NCI-H526 (cell line): ENCODE results near the gene SCAMP3.
"Not testable (repeated sequence)": the region's sequence is repeated elsewhere in the genome, so short reads cannot be mapped to it uniquely, and the experiment has no call there.

Source experiments
- DNase-seq, 2 experiments: peaks; one replicate each; lab custom pipeline; 2025; lab: John Stamatoyannopoulos, UW

The SCAMP3 gene

GRCh38 chr1:155254714-155255242, 7.4 kb downstream of the SCAMP3 start:
- peak in 1 of 2 experiments; percentile 77 for DNase-seq

GRCh38 chr1:155254228-155254713, 7.9 kb downstream of the SCAMP3 start:
- DNase-seq: peak in 1 of 2 experiments; percentile 64

DNA sequence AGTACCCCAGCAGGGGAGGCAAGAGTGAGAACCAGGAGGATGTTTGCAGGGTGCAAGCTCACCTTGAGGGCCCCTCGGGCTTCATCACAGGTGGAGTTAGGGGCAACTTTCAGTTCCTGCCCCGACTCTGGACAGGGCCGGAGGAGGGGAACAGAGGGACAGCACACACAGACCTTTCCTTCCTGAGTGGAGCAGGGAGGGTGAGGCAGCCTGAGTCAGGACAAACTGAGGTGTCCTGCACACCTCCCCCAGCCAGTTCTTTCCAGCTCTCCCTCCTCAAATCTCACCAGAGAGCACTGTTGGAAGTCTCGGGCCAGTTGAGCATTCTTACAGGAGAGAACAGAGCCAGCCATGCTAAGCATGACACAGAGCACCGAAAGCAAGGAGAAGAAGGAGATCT, 8.4 kb downstream of the SCAMP3 start:
- DNase-seq: no peak

DNA sequence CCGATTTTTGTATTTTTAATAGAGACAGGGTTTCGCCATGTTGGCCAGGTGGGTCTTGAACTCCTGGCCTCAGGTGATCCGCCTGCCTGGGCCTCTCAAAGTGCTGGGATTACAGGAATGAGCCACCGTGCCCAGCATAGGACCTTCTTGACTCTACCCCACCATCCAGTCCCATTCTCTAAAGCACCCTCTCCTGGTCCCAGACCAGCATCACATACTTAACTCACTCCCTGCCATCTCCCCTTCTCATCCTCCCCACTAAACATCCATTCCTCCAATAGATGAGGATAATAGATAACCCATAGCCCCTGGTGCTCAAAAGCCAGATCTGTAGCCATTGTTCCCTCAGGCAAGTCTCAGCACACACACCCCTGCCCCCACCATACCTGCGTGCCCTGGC, 9.0 kb downstream of the SCAMP3 start:
- DNase-seq: peak in 1 of 2 experiments; percentile 52

GRCh38 chr1:155251566-155251965, 10.6 kb downstream of the SCAMP3 start:
- DNase-seq: no peak

DNA sequence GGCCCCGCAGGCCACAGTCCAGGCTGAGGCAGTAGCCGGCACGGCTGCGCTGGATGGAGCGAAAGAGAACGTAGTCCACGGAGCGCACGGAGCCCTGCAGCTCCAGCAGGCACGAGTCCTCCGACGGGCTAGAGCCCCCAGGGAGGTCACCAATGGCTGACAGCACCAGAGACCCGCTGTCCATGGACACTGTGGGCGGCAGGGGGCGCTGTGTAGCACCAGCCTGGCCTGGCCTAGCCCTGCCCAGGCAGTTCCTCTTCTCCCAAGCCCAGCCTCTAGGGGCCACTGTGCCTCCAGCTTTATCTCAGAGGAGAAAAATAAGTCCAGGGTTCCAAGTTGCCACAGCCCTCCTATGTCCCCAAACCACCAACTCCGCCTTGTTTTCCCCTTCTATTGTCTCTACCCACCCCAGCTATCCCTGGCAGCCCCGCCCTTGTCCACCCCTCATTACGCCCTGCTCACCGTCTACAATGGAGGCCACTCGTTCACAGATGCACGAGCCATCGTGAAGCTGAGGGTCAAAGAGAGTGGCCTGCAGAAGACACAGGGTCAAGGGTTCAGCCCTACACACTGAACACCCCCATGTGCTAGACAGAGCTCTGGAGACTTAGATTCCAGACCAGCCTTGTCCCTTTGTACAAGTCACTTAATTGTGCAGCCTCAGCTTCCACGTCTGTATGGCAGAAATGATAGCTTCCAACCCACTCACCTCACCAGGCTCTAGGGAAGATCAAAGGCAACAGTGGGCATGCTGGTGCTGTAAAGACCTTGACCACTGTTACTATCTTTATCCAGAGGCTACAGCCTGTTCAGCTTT, 11.3 kb downstream of the SCAMP3 start:
- peak; percentile 97 to 100 for DNase-seq

- no peak for DNase-seq
Measured at GRCh38 chr1:155250246-155250632, 11.9 kb downstream of the SCAMP3 start.

- no peak for DNase-seq
Measured at GRCh38 chr1:155247667-155248553, 14.2 kb downstream of the SCAMP3 start.

DNA sequence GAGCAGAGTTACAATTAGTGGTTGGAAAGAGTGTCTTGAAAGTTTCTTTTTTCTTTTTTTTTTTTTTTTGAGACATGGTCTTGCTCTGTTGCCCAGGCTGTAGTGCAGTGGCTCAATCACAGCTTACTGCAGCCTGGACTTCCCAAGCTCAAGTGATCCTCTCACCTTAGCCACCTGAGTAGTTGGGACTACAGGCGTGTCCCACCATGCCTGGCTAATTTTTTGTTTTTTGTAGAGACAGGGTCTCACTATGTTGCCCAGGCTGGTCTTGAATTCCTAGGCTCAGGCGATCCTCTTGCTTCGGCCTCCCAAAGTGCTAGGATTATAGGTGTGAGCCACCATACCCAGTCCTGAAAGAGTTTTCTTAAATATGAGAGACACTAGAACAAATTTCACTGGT, 15.4 kb downstream of the SCAMP3 start:
- DNase-seq: not testable (repeated sequence)

DNA sequence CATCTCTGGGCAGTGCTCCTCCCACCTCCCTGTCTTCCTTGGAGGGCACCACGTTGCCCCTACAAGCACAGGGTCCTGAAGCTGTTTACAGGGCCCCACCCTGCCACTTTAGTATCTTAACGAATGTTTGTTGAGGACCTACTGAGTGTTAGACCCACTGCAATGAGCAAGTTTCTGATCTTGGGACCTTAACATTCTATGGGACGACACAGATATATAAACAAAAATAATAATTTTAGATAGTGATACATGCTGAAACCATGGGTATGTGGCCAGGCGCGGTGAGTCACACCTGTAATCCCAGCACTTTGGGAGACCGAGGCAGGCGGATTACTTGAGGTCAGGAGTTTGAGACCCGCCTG, 17.0 kb downstream of the SCAMP3 start:
- no peak for DNase-seq

DNA sequence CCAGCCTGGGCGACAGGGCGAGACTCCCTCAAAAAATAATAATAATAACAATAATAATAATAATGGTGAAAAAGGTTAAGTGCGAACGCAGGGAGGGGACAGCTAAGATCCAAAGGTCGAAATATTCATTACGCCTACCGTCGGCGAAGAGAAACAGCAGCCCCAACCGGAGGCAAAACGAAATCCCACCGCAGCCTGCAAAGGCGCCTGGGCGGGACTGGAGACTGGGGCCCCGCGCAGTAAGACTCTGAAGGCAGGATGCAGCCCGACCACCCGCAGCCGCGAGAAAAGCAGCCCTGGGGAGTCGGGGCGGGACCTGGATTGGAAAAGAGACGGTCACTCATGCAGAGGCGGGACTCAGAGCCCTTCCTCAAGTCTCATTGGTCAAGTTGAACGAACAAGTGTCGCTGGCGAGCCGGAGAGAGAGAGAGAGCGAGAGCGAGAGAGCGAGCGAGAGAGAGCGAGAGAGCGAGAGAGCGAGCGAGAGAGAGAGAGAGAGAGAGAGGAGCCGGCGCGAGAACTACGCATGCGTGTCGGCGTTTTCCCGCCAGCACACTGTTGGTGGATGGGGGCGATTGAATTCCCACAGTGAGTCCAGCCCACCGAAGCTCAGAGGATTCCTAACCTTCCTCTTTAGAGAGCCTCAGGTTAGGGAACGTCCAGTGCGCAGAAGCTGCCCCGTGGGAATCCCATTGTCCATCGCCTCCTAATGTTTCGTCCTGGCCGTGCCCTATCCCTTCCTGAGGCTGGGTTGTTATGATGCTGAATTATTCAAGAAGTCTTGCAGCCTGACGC, 17.6 kb downstream of the SCAMP3 start:
- DNase-seq: peak; percentile 100

DNA sequence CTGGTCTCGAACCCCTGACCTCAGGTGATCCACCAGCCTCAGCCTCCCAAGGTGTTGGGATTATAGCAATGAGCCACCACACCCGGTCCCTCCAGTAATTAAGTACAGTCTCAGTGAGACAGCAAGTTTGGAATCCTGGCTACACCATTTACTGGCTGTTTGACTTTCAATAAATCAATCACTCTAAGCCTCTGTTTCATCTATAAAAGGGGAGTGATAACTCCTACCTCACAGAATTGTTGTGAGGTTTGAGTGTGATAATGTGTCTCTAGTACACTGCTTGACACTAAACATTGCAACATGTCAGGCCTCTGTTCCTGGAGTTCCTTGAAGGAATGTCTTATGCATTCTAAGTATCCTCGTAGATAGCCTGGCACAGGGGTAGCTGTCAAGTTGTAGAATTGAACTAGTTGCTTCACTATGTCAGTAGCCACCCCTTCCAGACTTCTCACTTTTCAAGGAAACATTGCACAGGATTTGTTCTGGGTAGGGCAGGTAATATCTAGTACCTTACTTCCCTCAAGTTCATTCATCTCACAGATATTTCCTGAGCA, 19.3 kb downstream of the SCAMP3 start:
- DNase-seq: no peak

GRCh38 chr1:155241841-155242264, 20.3 kb downstream of the SCAMP3 start:
- DNase-seq: no peak

GRCh38 chr1:155241069-155241679, 21.0 kb downstream of the SCAMP3 start:
- peak; percentile 90 to 95 for DNase-seq

GRCh38 chr1:155236451-155236850, 25.7 kb downstream of the SCAMP3 start:
- DNase-seq: no peak

DNA sequence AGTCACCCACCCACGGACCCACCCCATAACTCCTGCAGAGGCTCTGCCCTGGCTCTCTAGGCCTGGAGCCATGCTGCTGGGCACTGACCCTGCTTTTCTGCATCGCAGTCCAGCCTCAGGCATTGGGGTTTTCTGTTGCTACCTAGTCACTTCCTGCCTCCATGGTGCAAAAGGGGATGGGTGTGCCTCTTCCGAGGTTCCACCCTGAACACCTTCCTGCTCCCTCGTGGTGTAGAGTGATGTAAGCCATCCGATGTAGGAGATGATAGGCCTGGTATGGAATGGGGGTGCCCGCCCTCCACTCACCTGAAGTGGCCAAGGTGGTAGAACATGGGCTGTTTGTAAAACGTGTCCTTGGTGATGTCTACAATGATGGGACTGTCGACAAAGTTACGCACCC, 26.8 kb downstream of the SCAMP3 start:
- not testable (repeated sequence) for DNase-seq

DNA sequence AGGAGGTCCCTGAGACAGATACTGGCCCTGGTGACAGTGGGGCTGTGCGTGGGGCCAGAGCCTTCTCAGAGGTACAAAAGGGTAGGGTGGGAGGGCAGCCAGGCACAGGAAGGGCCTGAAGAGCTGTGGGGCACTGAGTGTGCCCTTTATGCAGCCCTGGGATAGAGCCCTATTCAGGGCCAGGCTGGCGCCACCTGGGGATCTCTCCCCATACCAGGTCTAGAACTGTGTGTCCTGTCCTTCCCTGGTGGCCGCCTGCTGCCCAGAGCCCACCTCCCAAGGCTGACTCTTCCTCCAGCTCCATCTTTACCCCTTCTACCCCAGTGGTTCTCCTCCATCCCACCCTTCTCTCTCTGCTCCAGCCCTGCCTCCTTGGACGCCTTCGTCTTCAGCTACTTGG, 28.7 kb downstream of the SCAMP3 start:
- not testable (repeated sequence) for DNase-seq

GRCh38 chr1:155232001-155232978, 29.9 kb downstream of the SCAMP3 start:
- not testable (repeated sequence) for DNase-seq

DNA sequence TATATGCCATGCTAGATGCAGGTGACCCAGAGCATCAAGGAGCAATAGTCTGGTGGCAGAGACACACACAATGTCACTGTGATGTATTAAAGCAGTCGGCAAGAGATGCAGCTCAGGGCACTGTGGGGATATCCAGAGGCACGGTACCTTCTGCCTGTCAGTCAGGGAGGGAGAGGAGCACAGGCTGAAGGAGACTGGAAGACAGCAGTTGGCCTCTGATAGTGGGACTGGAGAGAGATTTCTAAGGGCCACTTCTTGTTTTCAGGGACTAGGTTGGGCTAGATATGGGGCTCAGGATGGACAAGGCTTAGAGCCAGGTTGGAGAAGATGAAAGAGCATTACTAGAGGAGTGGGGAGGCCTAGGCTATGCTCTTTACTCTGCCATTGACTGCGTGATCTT, 30.9 kb downstream of the SCAMP3 start:
- not testable (repeated sequence) for DNase-seq

GRCh38 chr1:155228096-155228427, 34.1 kb downstream of the SCAMP3 start:
- no peak for DNase-seq
